ENCODE results near the gene BRMS1L.
"Not testable (repeated sequence)": the region's sequence is repeated elsewhere in the genome, so short reads cannot be mapped to it uniquely, and the experiment has no call there.

GRCh38 chr14:35841704-35842103, 15.6 kb downstream of the BRMS1L start:
- TF ChIP-seq POLR2A (IDR thresholded peaks at IDR 0.05); CTCF (IDR thresholded peaks at IDR 0.05 in 8 of 11, conservative IDR thresholded peaks at IDR 0.05 in 3 of 11): not testable (repeated sequence)
